Activated CD8-positive, alpha-beta memory T cell treated with anti-CD3 and anti-CD28 coated beads for 4 hours (primary cell): ENCODE data around the gene MRNIP.

Experiments
- DNase-seq, 2 donors: peaks; one replicate each; pipeline ENCODE4 v3.0.0-alpha.2; 2020; ENCODE audit warnings: low read depth in 2 of 2

Gene MRNIP

DNA sequence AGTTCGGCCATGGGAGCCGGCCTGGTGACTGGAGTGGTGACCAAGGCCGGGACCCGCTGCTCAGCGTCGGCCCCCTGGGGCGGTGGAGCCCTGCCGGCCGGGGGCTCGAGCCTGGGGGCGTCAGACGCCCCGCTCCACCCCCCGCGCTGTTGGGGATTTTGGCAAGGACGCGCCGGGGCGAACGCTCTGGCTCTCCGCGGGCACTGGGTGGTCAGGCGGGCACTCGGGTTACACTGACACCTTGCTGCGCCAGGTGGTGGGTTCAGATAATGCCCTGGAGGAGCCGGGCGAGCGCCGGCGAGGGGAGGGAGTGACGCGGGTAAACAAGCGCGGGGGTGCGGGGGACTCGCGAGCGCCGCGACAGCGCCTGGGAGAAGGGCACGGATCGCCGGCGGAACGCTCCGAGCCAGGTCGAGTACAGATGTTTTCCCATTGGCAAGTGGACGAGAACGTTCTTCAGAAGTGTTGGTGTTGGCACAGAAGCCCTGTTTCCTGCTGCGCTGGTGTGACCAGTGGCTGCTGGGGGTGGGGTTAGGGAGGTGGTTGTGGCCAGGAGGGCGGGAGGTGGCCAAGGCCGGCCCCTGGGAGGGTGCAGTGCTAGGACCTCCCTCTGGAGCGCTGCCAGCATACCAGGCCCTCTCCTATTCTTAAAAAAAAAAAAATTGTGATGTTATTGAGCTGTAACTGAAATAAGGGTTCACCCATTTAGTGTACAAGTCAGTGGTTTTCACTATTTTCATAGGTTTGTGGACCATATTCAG lies 37.1 kb downstream of the MRNIP start:
- peak; percentile 67 to 73 for DNase-seq

DNA sequence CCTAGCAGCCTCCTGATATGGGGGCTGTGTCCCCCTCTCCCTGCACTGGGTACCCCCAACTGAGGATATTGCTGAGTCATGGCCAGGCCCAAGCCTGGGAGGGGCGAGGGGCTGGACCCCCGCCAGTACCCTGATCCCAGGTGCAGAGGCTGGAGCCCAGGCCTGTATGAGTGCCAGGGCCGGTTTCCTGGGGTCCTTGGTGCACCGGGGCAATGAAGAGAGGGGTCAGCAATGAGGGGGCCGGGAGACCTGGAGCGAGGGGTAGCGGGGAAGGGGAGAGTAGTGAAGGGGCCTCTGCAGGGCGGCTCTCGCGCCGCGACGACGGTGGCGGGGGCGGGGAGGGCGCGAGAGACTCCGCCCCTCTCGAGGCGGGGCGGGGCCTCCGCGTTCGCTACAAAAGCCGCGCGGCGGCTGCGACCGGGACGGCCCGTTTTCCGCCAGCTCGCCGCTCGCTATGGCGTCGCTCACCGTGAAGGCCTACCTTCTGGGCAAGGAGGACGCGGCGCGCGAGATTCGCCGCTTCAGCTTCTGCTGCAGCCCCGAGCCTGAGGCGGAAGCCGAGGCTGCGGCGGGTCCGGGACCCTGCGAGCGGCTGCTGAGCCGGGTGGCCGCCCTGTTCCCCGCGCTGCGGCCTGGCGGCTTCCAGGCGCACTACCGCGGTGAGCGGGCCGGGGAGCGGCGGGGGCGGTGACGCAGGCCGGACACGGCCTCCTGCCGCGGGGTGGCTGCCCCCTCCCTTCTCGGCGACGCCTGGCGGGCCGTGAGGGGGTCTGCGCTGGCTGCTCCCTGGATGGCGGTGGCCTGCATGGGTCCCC lies 37.9 kb downstream of the MRNIP start, which contains the start of gene SQSTM1:
Gene SQSTM1, plus strand, starts transcription at position 423 of the 815 bp plus-strand sequence. Its CDS starts 32 bp downstream, at position 455.
- peak; percentile 51 to 66 for DNase-seq

DNA sequence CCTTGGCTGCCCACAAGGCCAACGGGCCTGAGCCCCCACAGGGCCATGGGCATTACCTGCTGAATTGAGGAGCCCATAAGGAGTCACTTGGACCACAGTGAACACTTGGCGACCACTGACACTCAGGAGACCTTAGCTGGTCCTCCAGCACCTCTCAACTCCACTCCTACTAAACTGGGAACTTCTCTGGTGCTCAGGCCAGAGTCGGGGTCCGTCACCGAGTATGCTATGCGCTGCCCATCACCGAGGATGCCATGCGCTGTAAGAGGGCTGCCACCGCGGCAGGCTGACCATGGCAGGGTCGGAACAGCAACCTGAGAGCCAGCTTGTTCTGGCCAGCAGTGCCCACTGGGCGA lies 38.5 kb downstream of the MRNIP start:
- DNase-seq, result no peak

GRCh38 chr5:179819296-179820126 lies 39.1 kb downstream of the MRNIP start:
- no peak for DNase-seq

- DNase-seq, result peak; percentile 73 to 78
Observed at GRCh38 chr5:179818746-179819295, 39.8 kb downstream of the MRNIP start.

DNA sequence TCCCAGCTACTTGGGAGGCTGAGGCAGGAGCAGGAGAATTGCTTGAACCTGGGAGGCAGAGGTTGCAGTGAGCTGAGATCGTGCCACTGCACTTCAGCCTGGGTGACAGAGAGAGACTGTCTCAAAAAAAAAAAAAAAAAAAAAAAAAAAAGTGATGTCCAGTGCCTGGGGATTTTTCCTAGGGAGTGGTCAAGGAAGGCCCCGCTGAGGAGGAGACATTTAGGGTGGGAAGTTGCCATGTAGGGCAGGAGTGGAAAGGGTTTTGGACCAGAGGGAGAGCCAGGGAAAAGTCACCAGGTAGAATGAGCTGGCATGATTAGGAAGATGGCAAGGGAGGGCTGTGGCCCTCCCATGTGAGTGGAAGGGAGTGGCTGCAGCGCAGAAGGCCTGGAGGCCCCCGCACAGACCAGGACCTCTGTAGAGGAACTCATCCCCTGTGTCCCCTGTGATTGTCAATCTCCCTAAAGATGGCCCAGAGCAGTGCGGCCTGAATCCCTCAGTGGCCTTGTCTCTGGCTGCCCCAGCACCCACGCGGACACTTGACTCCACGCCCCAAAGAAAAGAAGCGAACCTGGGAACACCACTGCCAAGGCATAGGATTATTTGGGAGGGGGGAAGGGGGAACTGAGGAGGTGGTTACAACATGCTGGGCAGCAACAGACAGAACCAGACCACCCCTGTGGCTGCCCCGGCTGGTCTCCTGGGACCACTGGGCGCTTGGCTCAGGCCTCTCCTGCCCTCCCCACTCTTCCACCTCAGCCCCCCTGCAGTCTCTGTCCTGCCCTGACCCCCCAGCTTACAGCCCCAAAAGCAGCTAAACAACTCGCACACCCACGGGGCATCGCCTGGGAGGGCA lies 40.5 kb downstream of the MRNIP start:
- no peak for DNase-seq

DNA sequence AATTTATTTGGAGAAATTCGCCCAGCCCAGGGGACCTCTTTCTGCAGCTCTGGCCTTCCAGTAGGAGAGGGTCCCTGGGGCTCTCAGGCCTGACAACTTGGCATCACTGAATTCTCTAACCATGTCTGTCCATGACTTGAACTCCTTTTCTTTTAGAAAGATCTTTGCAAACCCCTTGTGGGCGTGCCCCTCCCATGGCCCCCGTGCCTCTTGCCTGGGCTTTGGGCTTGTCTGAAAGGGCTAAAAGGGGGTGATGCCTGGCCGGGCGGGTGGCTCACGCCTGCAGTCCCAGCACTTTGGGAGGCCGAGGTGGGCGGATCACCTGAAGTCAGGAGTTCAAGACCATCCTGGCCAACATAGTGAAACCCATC lies 41.2 kb downstream of the MRNIP start:
- no peak for DNase-seq

GRCh38 chr5:179816796-179817469 lies 41.7 kb downstream of the MRNIP start:
- DNase-seq, result no peak

DNA sequence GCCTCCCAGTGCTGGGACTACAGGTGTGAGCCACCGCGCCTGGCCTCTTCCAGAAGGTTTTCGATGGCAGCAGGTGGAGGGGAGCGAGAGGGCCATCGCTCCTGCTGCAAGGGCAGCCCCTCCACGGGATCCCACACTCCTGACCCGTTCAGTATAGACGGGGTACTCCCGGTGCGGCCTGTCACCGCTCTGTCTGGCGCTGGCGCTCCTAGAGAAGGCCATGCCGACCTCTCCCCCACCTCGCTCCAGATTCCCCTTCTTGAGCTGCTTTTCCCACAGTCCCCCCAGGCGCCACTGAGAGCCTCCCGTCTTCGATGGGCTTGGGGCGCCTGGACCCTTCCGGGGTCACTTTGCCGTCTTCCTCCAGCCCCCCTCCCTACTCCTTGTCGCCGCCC lies 42.2 kb downstream of the MRNIP start:
- DNase-seq, result no peak

DNA sequence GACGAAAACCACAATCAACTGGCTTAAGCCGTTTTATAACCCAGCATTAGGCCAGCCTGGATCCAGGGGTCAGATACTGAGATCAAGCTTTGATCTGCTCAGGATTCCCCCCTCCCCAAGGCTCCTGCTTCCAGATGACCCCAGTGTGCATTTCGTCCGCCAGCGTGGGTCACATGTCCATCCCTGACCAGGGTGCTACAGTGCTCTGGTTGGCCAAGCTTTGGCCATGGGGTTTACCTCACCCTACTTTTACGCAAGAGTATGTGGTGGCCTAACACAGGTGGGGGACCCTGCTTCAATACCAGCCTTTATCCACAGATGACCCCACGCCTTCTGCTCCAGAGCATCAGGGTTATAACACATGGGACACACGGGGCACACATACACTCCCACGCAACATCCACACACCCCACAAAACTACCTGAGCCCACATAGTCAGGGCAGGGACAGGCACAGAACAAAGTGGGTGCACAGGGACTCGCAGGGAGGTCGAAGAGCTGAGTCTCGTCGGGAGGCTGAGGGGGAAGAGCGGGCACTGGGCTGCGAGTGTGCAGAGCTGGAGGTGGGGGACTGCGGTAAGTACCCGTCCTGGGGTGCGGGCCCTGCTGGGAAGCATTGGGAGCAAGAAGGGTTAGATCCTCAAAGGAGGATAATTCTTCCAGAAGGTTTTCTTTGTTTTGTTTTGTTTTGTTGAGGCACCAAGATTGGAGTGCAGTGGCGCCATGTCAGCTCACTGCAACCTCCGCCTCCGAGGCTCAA lies 42.9 kb downstream of the MRNIP start:
- DNase-seq, result no peak

- no peak for DNase-seq
Observed at GRCh38 chr5:179814090-179814489, 44.5 kb downstream of the MRNIP start.

DNA sequence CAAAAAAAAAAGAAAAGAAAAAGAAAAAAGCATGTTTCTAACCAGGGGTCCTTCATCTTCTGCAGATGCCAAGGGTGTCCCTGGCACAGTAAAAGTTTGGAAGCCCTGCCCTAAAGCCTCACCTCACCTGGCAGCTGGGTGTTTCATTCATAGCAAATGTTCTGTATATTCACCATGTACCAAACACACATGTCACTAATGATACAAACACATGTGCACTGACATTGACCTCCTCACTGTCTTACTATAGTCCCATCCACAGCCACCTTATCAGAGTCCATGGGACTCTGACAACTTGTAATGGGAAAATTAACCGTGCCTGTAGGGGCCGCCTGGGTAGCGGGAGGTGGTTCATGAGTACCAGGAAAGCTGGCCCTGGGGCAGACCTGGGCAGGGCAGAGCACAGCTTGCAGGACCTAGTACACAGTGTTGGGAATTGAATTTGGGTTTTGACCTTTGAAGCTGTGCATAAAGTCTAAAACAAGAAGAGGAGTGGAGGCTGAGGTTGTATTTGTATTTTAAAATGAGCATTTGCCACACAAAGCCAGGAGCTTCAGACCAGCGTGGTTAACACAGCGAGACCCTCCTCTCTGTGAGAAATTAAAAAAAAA lies 45.5 kb downstream of the MRNIP start:
- DNase-seq, result no peak

DNA sequence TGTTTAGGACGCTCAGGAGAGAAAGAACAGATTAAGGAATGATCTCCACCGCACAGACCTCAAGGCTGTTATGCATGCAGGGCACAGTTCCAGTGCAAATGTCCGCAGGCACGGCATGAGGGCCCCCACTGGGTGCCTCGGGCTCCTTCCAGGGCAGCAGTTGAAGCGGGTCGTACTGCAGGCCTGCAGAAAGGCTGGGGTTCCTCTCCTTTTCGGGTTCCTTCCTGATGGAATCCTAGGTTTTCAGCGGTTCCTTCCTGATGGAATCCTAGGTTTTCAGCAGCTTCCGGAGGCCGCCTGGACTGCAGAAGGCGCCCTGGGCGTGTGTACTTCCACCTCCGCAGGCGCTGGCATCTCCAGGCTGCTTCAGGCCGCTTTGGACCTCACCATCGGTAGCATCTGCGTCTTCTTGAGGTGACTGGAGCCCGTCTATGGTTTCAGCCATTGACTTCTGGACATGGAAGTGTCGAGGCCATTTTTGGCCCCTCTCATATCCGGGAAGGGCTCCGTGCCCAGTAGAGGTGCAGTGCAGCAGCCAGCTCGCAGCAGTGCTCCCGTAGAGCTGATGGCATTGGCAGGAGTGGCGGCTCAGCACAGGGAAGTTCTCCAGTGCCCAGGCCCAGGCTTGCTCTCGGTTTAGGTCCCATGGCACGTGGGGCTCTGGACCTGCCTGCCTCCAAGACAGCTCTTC lies 46.3 kb downstream of the MRNIP start:
- no peak for DNase-seq

DNA sequence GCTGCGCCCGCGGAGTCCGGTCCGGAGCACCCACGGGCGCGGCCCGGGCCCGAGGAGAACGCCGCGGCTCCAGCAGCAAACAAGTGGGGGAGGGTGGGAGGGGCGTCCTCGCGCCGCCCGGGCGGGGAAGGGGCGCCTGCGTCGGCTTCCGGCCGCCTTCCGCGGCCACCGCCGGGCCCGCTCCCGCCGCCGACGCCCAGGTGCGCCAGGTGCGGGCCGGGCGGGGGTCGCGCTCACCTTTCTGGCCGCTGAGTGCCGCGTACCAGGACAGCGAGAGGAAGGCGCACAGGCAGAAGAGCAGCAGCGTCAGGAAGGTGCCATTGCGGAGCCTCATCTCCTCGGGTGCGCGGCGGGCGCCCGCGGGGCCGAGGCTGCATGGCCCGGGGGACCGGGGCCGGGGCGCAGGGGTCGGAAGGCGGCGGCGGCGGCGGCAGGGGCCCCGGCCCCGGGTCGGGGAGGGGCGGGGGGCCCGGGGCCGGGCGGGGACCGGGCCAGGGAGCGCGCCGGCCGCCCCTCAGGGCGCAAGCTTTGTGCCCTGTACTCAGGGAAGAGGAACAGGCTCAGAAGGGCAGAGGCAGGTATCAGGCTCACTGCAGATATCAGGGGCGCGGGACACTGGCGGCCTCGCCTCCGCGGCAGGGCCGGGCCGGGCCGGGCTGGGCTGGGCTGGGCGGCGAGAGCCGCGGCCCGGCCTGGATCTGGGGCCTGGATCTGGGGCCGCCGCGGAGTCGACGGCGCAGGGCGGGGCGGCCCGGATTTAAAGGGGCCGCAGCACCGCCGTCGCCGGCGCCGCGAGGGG lies 52.2 kb downstream of the MRNIP start, which contains the start of gene MGAT4B:
Gene MGAT4B, minus strand, starts transcription at position 617 of the 799 bp plus-strand sequence. Its CDS starts 283 bp downstream, at position 334.
- DNase-seq, result peak in 1 of 2 donors; percentile 21

GRCh38 chr5:179805529-179806249 lies 52.9 kb downstream of the MRNIP start:
- DNase-seq, result no peak

DNA sequence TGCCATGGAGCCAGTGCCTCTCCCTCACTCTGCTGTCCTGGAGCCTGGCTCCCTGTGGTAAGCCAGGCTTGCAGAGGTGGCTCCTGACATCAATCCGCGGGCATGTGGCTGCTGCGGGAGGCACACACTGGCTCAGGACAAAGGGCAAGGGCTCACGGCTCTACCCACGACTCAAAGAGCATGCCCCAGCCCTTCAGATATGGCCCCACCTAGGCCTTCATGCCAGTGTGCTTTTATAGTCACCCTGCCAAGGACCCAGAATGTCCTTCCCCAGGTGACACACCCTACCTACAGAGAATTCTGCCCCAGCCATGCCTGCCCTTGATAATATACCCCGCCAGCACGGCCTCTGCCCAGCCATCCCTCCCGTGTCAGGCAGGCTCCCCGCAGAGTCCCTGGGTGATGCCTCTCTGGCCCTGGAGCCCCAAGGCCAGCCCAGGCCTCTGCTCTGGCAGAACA lies 53.5 kb downstream of the MRNIP start:
- no peak for DNase-seq

DNA sequence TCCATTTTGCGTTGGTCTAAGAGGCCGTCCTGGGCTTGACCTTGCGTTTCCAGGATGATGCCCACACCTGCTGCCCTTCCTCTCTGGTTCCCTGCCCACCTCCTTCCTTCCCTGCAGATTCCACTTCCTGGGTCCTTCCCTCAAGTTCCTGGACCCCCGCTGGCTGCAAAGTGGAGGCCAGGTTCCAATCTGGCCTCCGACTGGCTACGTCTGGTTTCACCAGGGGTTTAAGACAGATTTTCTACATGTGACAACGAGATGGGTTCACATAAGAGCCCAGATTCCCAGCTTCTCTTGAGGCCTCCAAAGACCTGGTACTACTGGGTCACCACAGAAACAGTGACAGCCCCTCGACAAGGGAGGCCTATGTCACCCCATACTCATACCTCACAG lies 54.1 kb downstream of the MRNIP start:
- no peak for DNase-seq
